IPS-20b (cell line): Measurements from ENCODE around the gene NUP98.
A peak's percentile ranks its signal among the peaks of the same experiment; 100 is the strongest.

Experiments
- H3K27ac ChIP-seq: one replicate; pipeline ENCODE4 v1.5.1; 2013; ENCODE audit warnings: low read length
- H3K27me3 ChIP-seq: 2 replicates; pipeline ENCODE4 v1.6.1; 2013; ENCODE audit warnings: mild to moderate bottlenecking, low read length, inconsistent platforms; ENCODE audit not compliant: insufficient read depth
- H3K36me3 ChIP-seq: 2 replicates; pipeline ENCODE4 v1.6.1; 2013; ENCODE audit warnings: low read depth, mild to moderate bottlenecking, inconsistent platforms, low read length, moderate library complexity; ENCODE audit not compliant: insufficient read depth
- H3K4me1 ChIP-seq: 2 replicates; pipeline ENCODE4 v1.6.1; 2013; ENCODE audit warnings: mild to moderate bottlenecking, control low read depth, inconsistent platforms, low read length, moderate library complexity; ENCODE audit not compliant: insufficient read depth
- H3K4me3 ChIP-seq: 2 replicates; pipeline ENCODE4 v1.5.1; 2013; ENCODE audit warnings: mild to moderate bottlenecking, low read length, inconsistent platforms
- H3K9ac ChIP-seq: 2 replicates; pipeline ENCODE4 v1.6.1; 2013; ENCODE audit warnings: low read depth, mild to moderate bottlenecking, inconsistent platforms, low read length, moderate library complexity
- H3K9me3 ChIP-seq: 2 replicates; pipeline ENCODE4 v1.6.1; 2013; ENCODE audit warnings: mild to moderate bottlenecking, low read depth, low read length, inconsistent platforms; ENCODE audit not compliant: insufficient read depth

NUP98 gene

DNA sequence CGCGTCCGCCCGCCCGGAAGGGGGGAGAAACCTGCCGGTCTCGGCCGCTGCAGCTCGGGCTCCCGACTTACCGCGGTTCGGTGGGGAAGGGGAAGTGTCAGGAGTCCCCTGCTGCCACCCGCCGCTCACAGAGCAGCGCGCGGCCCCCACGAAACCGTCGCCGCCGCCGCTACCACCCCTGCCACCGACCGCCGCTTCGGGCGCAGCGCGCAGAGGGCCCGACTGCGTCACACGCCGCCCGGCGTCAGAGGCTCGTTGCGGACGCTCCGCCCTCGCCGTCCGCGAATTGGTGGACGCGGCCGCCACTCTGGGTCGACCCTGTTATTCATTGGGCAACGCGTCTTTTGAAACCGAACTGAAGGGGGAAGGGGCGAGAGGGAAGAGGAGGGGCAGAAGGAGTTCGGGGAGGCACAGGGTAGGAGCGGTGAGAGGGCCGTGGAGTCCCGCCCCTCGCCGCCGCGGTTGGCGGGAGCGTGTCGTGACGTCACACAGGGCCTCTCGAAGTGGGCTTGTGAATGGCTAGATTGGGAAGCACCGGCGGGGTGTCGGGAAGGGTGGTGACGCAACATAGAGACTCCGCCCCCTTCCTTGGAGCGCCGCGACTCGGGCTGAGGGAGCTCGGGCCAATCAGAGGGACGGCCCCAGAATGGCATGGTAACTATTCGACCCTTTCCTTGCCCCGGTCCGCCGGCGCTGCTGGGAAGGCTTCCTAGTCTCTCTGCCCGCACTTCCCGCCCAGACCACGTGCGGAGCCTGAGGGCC lies at the start of gene NUP98:
Gene NUP98 (minus strand): TSS at position 226 of the 762 bp plus-strand sequence. CDS start 15,437 bp downstream, outside the sequence.
- peak within 1 kb of the TSS; percentile 93 for H3K9ac ChIP-seq
- H3K36me3 ChIP-seq: peaks cover 24% of the 10 kb centered on the region
- no peaks in the 10 kb centered on the region for H3K27me3 ChIP-seq
- H3K4me3 ChIP-seq: peak within 1 kb of the TSS; percentile 96
- peaks cover 6% of the 10 kb centered on the region; the same call in 1 of the 2 replicates for H3K4me1 ChIP-seq
- no peaks in the 10 kb centered on the region for H3K9me3 ChIP-seq
- H3K27ac ChIP-seq: peak within 1 kb of the TSS; percentile 70

DNA sequence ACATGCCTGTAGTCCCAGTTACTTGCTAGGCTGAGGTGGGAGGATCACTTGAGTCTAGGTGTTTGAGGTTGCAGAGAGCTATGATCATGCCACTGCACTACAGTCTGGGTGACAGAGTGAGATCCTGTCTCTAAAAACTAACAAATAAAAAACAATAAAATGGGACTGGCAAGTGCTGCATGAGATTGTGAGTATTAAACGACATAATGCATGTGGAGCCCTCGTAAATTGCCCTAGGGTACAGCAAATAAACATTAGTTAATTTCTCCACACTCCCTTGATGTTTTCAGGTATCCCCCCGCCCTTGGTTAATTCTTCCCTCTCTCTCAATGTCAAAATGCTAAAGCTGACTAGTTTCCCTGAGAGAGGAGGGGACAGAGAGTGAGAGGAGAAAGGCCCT lies 48.3 kb upstream of the NUP98 start:
- Histone ChIP-seq H3K36me3 (no peaks in the 10 kb centered on the region), H3K4me3 (no peak overlapping the region), H3K4me1 (no peaks in the 10 kb centered on the region), H3K27ac (no peak overlapping the region), H3K9me3 (no peaks in the 10 kb centered on the region), H3K27me3 (0 out of 2 replicates have a peak, but pooled peaks cover 3% of the 10 kb centered on the region), H3K9ac (no peak overlapping the region)

- H3K9ac ChIP-seq: no peak overlapping the region
- no peaks in the 10 kb centered on the region for H3K36me3 ChIP-seq
- no peak overlapping the region for H3K27ac ChIP-seq
- 0 out of 2 replicates have a peak, but pooled peaks cover 3% of the 10 kb centered on the region for H3K27me3 ChIP-seq
- no peak overlapping the region for H3K4me3 ChIP-seq
- no peaks in the 10 kb centered on the region for H3K4me1 ChIP-seq
- no peaks in the 10 kb centered on the region for H3K9me3 ChIP-seq
Measured at GRCh38 chr11:3845246-3845645, 47.9 kb upstream of the NUP98 start.

DNA sequence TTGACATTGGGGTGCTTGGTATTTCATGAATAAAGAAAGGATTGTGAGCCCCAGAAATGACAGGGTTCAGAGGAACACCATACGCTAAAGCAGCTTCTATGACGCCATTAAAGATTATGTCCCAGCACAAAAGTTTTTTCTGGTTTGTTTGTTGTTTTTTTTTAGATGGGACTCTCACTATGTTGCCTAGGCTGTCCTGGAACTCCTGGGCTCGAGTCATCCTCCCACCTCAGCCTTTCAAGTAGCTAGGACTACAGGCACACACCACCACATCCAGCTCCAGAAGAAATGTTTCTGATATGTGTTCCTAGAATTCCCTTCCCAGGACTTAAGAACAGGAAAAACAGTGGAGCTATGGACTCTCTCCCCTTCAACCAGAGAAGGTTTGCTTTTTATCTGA lies 46.0 kb upstream of the NUP98 start:
- Histone ChIP-seq H3K9ac (no peak overlapping the region), H3K4me1 (no peaks in the 10 kb centered on the region; the same call in 1 of the 2 replicates), H3K36me3 (no peaks in the 10 kb centered on the region; the same call in none of the 2 replicates)

DNA sequence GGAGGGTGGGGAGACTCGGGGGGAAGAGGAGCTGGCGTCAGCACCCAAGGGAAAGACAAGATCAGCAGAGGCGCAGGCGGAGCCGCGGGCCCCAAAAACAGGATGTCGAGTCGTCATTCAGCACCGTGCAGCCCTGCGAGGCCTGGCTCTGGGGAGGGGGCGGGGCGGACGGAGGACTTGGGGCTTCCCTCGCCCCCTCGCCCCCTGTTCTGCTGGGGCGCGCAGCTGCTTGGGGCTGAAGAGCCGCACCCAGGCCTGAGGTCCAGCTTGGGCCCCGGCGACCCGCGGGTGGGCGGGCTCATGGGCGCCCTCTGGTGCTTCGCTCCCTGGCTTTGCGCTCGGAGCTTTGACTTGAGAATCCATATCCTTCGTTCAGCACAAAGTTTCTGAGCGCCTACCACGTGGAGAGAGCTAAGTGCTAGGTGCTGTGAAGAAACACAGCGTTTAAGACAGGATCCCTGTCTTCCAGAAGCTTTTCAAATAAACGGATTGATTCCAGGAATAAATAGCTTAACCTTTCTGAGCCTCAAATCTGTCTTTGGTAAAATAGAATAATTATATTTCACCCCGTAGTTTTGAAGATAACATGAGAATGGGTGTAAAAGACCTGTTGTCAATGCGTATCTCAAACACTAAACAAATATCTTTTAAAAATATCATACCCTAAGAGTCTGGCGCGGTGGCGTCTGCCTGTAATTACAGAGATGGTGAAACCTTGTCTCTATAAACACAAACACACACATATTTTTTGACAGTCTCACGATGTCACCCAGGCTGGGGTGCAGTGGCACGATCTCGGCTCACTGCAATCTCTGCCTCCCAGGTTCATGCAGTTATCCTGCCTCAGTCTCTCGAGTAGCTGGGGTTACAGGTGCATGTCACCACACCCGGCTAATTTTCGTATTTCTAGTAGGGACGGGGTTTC lies 44.3 kb upstream of the NUP98 start:
- H3K9me3 ChIP-seq: no peaks in the 10 kb centered on the region
- H3K36me3 ChIP-seq: no peaks in the 10 kb centered on the region; the same call in none of the 2 replicates
- no peaks in the 10 kb centered on the region; the same call in none of the 2 replicates for H3K4me1 ChIP-seq
- 0 out of 2 replicates have a peak, but pooled peaks cover 3% of the 10 kb centered on the region for H3K27me3 ChIP-seq
- peak overlapping the region; percentile 49 for H3K27ac ChIP-seq
- H3K9ac ChIP-seq: peak overlapping the region; percentile 77; the same call in 1 of the 2 replicates
- H3K4me3 ChIP-seq: peak overlapping the region; percentile 79

More for the DNA sequence above, 46.0 kb upstream of the NUP98 start:
- Histone ChIP-seq H3K9me3 (no peaks in the 10 kb centered on the region), H3K27ac (no peak overlapping the region), H3K4me3 (no peak overlapping the region), H3K27me3 (0 out of 2 replicates have a peak, but pooled peaks cover 3% of the 10 kb centered on the region)

- Histone ChIP-seq H3K36me3 (no peaks in the 10 kb centered on the region; the same call in none of the 2 replicates), H3K4me1 (no peaks in the 10 kb centered on the region; the same call in none of the 2 replicates), H3K27ac (peak within 1 kb of the TSS; percentile 49), H3K27me3 (0 out of 2 replicates have a peak, but pooled peaks cover 3% of the 10 kb centered on the region), H3K4me3 (peak within 1 kb of the TSS; percentile 79), H3K9ac (peak within 1 kb of the TSS; percentile 77; the same call in 1 of the 2 replicates), H3K9me3 (no peaks in the 10 kb centered on the region)
Measured at GRCh38 chr11:3840870-3841425, 43.6 kb upstream of the NUP98 start, which contains the start of gene RHOG. Gene RHOG (minus strand): TSS chr11:3840959. CDS start chr11:3828138, 12,821 bp downstream.

DNA sequence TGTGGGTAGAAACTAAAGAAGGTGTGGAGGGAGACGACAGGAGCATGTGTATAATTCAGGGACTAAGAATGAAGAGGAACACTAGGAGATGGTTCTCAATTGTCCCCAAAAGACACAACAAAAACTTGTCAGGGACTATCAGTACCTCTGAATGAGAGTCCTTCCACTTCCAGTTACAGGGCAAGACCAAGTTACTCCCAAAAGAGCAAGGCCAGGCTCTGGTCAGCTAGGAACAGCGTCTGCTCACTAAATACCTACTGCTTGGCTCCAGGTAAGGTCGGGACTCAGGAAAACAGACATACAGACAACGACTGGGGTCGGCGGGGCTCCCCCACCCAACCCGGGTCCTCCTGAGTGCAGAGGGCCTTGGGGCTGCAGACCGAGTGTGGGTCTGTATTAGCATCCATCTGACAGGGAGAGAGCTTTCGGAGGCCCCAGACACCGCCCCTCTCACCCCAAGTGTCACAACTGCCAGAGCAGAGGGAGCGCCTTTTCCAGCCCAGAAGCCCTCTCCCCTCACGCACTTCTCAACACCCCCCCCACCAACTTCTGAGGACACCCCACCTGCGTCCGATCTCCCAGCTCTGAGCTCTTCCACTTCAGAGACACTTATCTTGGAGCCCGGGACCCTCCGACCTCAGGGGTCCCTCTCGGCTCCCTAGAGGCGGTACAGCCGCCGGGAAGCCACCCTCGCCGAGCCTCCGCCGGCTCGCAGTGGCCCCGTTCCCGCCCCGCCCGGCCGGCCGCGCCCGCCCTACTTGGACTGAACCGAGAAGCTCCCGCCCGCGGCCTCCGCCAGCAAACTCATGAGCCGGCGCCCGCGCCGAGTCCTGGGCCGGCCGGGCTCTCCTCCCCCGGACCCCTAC lies 42.9 kb upstream of the NUP98 start:
- Histone ChIP-seq H3K9ac (peak overlapping the region; percentile 77; the same call in 1 of the 2 replicates), H3K36me3 (peaks cover 1% of the 10 kb centered on the region), H3K27me3 (0 out of 2 replicates have a peak, but pooled peaks cover 3% of the 10 kb centered on the region), H3K4me3 (peak overlapping the region; percentile 79), H3K4me1 (peaks cover 3% of the 10 kb centered on the region), H3K9me3 (no peaks in the 10 kb centered on the region), H3K27ac (no peak overlapping the region)

- Histone ChIP-seq H3K27ac (no peak overlapping the region), H3K4me1 (peaks cover 13% of the 10 kb centered on the region), H3K4me3 (no peak overlapping the region), H3K27me3 (0 out of 2 replicates have a peak, but pooled peaks cover 3% of the 10 kb centered on the region), H3K9ac (no peak overlapping the region), H3K36me3 (peaks cover 6% of the 10 kb centered on the region), H3K9me3 (no peaks in the 10 kb centered on the region)
Measured at GRCh38 chr11:3838504-3838903, 41.1 kb upstream of the NUP98 start.

GRCh38 chr11:3837793-3838192 lies 40.4 kb upstream of the NUP98 start:
- no peak overlapping the region for H3K4me3 ChIP-seq
- no peak overlapping the region for H3K9ac ChIP-seq
- H3K4me1 ChIP-seq: peaks cover 13% of the 10 kb centered on the region

GRCh38 chr11:3836903-3837302 lies 39.5 kb upstream of the NUP98 start:
- Histone ChIP-seq H3K9ac (no peak overlapping the region), H3K36me3 (peaks cover 9% of the 10 kb centered on the region), H3K4me3 (no peak overlapping the region), H3K27ac (no peak overlapping the region), H3K4me1 (peaks cover 13% of the 10 kb centered on the region), H3K27me3 (no peaks in the 10 kb centered on the region), H3K9me3 (no peaks in the 10 kb centered on the region)

More at GRCh38 chr11:3837793-3838192, 40.4 kb upstream of the NUP98 start:
- no peaks in the 10 kb centered on the region for H3K9me3 ChIP-seq
- no peak overlapping the region for H3K27ac ChIP-seq
- H3K36me3 ChIP-seq: peaks cover 6% of the 10 kb centered on the region
- 0 out of 2 replicates have a peak, but pooled peaks cover 3% of the 10 kb centered on the region for H3K27me3 ChIP-seq
